GM12801 (cell line): ENCODE data around the gene FAM167B.

Source experiments
- TF ChIP-seq, protein P1 (sequence below): IDR thresholded peaks from one replicate; pipeline ENCODE4 v1.5.1; 2011; ENCODE audit warnings: control low read depth; ENCODE audit not compliant: insufficient read length; ENCODE audit errors: extremely low read depth

FAM167B gene

DNA sequence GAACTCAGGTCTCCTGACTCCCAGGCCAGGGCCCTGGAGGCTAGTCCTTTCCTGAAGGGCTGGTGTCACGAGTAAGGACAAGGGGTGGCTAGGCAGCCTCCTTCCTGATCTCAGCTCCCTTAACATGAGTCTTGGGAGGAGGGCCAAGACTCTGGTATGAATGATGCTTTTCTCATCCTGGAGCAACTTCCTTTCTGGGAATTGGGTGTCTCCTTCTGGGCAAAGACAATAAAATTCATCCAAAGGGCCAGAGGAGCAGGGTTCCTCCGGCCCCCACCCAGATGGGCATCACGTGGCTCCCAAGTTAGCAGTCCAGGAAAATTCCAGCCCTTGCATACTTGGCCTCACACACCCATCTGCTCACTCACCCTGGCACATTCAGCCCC, at the start of gene FAM167B:
FAM167B (plus strand) TSS at position 335 of the 386 bp plus-strand sequence. CDS start 200 bp downstream, outside the sequence.
- TF ChIP-seq, protein P1, sequence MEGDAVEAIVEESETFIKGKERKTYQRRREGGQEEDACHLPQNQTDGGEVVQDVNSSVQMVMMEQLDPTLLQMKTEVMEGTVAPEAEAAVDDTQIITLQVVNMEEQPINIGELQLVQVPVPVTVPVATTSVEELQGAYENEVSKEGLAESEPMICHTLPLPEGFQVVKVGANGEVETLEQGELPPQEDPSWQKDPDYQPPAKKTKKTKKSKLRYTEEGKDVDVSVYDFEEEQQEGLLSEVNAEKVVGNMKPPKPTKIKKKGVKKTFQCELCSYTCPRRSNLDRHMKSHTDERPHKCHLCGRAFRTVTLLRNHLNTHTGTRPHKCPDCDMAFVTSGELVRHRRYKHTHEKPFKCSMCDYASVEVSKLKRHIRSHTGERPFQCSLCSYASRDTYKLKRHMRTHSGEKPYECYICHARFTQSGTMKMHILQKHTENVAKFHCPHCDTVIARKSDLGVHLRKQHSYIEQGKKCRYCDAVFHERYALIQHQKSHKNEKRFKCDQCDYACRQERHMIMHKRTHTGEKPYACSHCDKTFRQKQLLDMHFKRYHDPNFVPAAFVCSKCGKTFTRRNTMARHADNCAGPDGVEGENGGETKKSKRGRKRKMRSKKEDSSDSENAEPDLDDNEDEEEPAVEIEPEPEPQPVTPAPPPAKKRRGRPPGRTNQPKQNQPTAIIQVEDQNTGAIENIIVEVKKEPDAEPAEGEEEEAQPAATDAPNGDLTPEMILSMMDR = no peak

DNA sequence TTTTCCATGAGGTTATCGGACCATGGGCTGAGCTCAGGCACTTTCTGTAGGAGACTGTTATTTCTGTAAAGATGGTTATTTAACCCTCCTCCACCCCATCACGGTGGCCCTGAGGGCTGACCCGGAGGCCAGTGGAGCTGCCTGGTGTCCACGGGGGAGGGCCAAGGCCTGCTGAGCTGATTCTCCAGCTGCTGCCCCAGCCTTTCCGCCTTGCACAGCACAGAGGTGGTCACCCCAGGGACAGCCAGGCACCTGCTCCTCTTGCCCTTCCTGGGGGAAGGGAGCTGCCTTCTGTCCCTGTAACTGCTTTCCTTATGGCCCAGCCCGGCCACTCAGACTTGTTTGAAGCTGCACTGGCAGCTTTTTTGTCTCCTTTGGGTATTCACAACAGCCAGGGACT, 49.2 kb upstream of the FAM167B start:
- TF ChIP-seq, protein P1 = no peak

DNA sequence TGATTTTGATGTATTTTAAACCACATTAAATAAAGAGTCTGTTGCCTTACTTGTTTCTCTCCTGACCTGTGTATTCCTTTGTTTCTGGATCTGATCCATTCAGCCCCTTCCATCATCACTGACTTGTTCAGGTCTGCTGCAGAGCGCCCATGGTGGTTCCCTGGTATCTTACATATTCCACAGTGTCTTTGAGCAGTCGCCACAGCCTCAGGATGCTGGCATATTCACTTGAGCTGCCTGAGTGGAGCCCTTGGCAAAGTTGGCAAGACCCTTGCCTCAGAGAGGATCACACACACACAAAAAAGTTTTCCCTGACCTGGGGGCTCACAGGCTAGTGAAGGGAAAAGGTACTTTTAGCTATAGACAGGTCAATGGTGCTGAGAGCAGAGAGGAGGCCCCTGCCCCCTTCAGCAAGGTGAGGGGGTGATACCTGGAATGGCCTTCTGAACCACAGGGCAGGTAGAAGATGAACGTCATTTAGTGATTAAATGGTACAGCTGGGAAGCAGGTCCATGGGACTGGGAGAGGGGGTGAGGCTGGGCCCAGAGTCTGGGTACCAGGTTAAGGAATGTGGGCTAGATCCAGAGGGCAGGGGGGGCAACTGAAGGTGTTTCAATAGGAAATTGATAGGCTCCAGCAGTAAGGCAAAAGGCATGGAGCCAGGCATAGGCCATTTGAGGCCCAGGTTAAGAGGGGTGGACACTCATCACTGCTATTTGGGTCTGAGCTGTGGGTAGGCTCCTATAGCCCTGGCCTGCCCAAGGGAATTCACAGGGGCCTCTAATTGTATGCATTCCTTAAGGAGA, 48.6 kb upstream of the FAM167B start:
- TF ChIP-seq, protein P1 = no peak

DNA sequence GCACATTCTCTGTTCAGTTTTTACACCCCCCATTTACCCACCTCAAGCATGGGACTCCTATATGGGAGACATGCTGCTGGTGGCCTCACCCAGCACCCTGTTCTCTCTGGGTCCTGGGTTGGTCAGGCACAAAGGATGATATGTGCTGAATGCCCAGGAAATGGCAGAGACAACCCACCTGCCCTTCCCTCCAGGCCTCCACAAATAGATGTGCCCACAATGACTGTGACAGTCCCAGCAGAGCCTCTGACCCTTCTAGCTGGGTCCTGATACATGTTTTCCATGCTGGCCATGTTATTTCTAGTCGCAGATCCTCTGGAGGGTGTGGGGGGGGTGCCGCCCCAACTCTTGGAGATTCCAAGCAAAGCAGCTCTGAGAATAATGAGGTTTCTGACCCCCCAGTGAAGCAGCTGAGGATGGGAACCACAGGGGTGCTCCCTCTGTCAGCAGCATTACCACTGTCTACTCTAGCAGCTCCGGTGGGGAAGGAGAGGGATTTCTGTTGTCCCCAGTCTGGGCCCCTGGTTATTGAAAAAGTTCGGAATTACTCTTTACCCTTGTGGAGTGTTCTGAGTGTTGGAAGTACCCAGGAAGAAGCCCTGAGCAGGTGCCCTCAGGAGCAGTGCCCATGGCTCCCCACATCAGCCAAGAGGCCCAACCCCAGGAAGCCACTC, 47.8 kb upstream of the FAM167B start:
- TF ChIP-seq, protein P1 = no peak

DNA sequence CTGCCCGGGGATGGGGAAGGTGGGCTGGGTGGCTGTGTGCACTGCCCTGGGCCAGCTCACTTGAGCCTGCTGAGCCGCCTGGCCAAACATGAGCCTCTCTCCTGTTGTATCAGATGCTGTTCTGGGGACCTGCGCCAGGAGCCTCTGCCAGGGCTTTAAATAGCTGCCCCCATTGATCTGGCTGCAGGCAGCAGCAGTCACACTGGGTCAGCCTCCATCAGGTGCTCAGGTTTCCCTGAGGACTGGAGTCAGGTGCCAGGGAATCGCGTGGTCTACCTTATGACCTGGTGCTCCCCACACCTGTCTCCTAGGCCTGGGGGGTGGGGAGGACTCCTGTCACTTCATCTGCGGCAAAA, 47.3 kb upstream of the FAM167B start:
- TF ChIP-seq, protein P1 = no peak

DNA sequence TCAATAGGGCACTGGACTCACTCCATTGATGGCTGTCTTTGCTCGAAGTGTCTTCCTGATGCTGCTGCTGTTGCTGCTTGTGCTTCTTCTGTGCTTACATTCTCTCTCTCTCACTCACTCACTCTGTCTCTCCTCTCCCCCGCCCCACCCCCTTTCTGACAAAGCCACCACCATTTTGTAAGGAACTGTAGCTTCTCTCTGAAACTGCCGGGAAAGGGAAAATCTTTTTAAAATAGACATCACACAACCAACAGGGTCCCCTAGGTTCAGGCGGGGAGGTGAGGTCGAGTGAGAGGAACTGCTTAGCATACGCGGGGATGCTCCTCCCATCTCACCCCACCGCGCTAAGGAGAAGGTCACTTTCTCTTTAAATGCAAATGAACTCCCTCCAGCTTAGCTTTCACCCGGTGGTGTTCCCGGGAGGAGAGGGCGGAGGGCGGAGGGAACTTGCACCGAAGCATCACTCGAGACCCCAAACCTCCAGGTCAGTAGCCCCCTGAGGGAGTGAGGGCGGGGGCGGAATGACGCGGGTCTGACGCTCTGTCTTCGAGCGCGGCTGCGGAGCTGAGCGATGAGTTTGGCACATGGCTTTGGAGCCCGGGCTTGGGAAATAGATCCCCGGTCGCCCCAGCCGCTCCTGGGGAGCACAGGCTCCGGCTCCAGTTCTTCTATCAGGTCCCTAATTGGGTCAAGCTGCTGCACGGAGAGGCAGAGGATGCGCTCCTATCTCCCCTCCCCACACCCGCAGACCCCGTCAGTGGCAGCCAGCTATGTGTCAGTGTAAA, 46.6 kb upstream of the FAM167B start, which contains the start of gene CCDC28B:
CCDC28B (plus strand) TSS at position 370 of the 785 bp plus-strand sequence. CDS start 1,341 bp downstream, outside the sequence.
- TF ChIP-seq, protein P1 = no peak

DNA sequence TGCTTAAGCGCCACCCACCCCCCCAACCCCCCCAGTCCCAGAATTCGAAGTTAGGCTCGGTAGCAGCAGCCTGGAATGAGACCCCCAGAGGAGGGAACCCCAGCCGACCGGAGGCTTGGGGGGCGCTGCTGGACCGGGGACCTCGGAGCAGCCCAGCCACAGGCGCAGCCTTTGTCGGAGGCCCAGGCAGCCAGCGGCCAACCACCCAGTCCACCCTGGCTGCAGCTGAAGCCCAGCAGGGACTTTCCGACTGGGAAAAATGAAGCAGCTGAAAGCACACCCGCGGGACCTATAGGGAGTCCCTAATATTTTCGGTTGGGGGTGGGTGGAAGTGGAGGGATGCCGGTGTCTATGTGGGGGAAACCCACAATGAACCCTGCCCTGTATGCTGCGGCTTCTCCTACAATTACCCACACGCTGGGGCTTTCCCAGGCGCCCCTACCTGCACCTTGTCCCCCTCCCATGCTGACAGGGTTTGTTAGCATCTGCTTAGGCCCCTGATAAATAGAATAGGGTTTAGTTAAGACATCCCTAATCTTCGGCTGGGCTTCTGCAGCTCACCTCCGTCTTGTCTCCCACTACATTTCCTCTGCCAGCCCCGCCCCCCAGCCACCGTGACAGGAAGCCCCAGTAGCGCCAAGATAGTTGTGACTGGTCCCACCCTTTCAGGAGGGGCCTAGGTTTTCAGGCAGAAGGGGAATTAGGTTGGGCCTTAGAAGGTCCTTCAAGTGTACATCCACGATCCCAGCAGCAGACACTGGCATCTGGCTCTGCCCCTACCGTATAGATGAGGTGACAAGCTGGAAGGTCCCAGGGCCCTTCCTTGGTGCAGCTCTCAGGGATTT, 45.8 kb upstream of the FAM167B start:
- TF ChIP-seq, protein P1 = no peak
